ENCODE data around the gene NPAT.
"Not testable (repeated sequence)": the region's sequence is repeated elsewhere in the genome, so short reads cannot be mapped to it uniquely, and the experiment has no call there.

The NPAT gene

DNA sequence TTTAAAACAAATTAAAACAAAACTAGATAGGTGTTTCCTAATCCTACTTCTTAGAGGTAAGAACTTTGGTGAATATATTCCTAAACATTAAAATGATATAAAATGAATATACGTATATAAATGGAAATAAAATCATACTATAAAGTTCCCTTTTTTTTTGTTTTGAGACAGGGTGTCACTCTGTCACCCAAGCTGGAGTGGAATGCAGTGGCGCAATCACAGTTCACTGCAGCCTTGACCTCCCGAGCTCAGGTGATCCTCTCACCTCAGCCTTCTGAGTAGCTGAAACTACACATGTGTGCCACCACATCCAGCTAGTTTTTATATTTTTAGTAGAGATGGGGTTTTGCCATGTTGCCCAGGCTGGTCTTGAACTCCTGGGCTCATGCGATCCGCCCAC, 44.9 kb downstream of the NPAT start:
- DNase-seq (ENCODE audit: low spot score) = no peak
- in situ Hi-C loops (cut with MboI; ENCODE audit: low pct_unique_long_range_greater_than_20kb, low sequenced_read_pairs, unreplicated experiment) = no loop called here
- no peak for TF ChIP-seq CTCF (IDR thresholded peaks at IDR 0.05; ENCODE audit: extremely low read depth, insufficient read depth, missing control alignments)

GRCh38 chr11:108170184-108170583, 52.3 kb downstream of the NPAT start:
- DNase-seq (ENCODE audit: low spot score) = peak; percentile 25
- in situ Hi-C loops (cut with MboI; ENCODE audit: low pct_unique_long_range_greater_than_20kb, low sequenced_read_pairs, unreplicated experiment) = no loop called here
- no peak for TF ChIP-seq CTCF (IDR thresholded peaks at IDR 0.05; ENCODE audit: extremely low read depth, insufficient read depth, missing control alignments)

GRCh38 chr11:108167624-108168023, 54.8 kb downstream of the NPAT start:
- no peak for TF ChIP-seq CTCF (IDR thresholded peaks at IDR 0.05; ENCODE audit: extremely low read depth, insufficient read depth, missing control alignments)
- in situ Hi-C loops (cut with MboI; ENCODE audit: low pct_unique_long_range_greater_than_20kb, low sequenced_read_pairs, unreplicated experiment) = no loop called here
- no peak for DNase-seq (ENCODE audit: low spot score)

DNA sequence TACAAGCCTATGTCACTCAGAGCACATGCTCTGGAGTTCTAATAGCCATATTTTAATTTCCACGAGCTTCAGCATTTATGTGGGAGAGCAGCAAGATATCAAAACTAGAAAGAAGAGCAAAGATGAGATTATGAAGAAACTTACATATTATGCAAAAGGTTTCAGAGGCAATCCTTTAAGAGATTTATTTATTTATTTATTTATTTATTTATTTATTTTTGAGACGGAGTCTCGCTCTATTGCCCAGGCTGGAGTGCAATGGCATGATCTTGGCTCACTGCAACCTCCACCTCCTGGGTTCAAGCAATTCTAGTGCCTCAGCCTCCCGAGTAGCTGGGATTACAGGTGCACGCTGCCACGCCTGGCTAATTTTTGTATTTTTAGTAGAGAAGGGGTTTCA, 59.6 kb downstream of the NPAT start:
- in situ Hi-C loops (cut with MboI; ENCODE audit: low pct_unique_long_range_greater_than_20kb, low sequenced_read_pairs, unreplicated experiment); DNase-seq (ENCODE audit: low spot score): not testable (repeated sequence)

GRCh38 chr11:108160970-108161566, 61.4 kb downstream of the NPAT start:
- TF ChIP-seq CTCF (IDR thresholded peaks at IDR 0.05; ENCODE audit: extremely low read depth, insufficient read depth, missing control alignments) = no peak
- in situ Hi-C loops (cut with MboI; ENCODE audit: low pct_unique_long_range_greater_than_20kb, low sequenced_read_pairs, unreplicated experiment) = no loop called here
- peak; percentile 54 for DNase-seq (ENCODE audit: low spot score)

- TF ChIP-seq CTCF (IDR thresholded peaks at IDR 0.05; ENCODE audit: extremely low read depth, insufficient read depth, missing control alignments) = no peak
- DNase-seq (ENCODE audit: low spot score) = no peak
- in situ Hi-C loops (cut with MboI; ENCODE audit: low pct_unique_long_range_greater_than_20kb, low sequenced_read_pairs, unreplicated experiment) = no loop called here
These were observed 67.8 kb downstream of the NPAT start for GRCh38 chr11:108154591-108154990.

DNA sequence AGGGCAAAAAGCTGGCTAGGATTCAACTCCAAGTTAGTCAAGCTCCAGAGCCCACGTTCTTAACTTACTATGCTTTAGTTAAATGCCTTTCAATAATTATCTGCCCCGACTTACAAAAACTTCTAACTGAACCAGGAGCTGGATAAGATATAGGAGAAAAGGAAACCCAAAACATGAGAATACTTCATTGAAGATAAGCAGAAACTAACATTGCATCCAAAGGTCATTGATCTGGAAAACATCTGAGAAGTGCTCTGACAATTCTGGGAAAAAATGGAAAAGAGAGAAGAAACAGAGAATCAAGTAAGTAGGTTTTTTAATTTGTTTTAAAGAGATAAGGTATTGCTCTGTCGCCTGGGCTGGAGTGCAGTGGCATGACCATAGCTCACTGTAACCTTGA, 73.9 kb downstream of the NPAT start:
- in situ Hi-C loops (cut with MboI; ENCODE audit: low pct_unique_long_range_greater_than_20kb, low sequenced_read_pairs, unreplicated experiment) = no loop called here
- no peak for TF ChIP-seq CTCF (IDR thresholded peaks at IDR 0.05; ENCODE audit: extremely low read depth, insufficient read depth, missing control alignments)
- DNase-seq (ENCODE audit: low spot score) = no peak
